WTC11 (cell line): ENCODE data around the gene FGF11. TPM values are rescaled to one million over a fixed set of nuclear protein-coding genes. Genes with fewer than 3 reads are reported as not detected.

ENCODE experiments used
- ATAC-seq: fragments of 200-7000 bp; cut with Tn5 transposase; 2 replicates; pipeline ENCODE4 v1.10.0; 2021; ENCODE audit warnings: mild to moderate bottlenecking, moderate library complexity
- CTCF ChIA-PET: fragments of 300-600 bp; sonication (Branson Sonifier 250); formaldehyde crosslinking; loops from one replicate; lab custom pipeline; 2021; ENCODE audit warnings: antibody characterized with exemption; lab: Charles Lee
- POLR2A ChIA-PET: fragments of 350-600 bp; sonication (Branson Sonifier 250); formaldehyde crosslinking; loops from one replicate; lab custom pipeline; 2021; ENCODE audit warnings: antibody characterized with exemption; lab: Charles Lee
- DNase-seq: peaks from one replicate; pipeline ENCODE4 v3.0.0; 2021; ENCODE audit warnings: low spot score
- H3K27ac Mint-ChIP-seq: 2 replicates; pipeline ENCODE4 v1.8.0; 2021; ENCODE audit warnings: mixed read lengths
- H3K27me3 Mint-ChIP-seq: 2 replicates; pipeline ENCODE4 v1.8.0; 2021; ENCODE audit warnings: low read depth, mild to moderate bottlenecking, moderate library complexity, mixed read lengths
- H3K36me3 Mint-ChIP-seq: 2 replicates; pipeline ENCODE4 v1.8.0; 2021; ENCODE audit warnings: mixed read lengths
- H3K4me1 Mint-ChIP-seq: 2 replicates; pipeline ENCODE4 v1.8.0; 2022; ENCODE audit warnings: mixed read lengths
- H3K4me3 Mint-ChIP-seq: 2 replicates; pipeline ENCODE4 v1.8.0; 2021; ENCODE audit warnings: mild to moderate bottlenecking, moderate library complexity, mixed read lengths
- H3K9me3 Mint-ChIP-seq: 2 replicates; pipeline ENCODE4 v1.8.0; 2021; ENCODE audit warnings: mixed read lengths
- ESRRA ChIP-seq: sonication (generic); formaldehyde crosslinking; IDR thresholded peaks from 2 replicates; pipeline ENCODE4 v1.8.1; 2022; ENCODE audit warnings: mild to moderate bottlenecking, missing genetic modification reagents, borderline replicate concordance
- FOXP1 ChIP-seq: sonication (generic); formaldehyde crosslinking; IDR thresholded peaks from 2 replicates; pipeline ENCODE4 v1.8.0; 2022; ENCODE audit warnings: missing genetic modification reagents, mild to moderate bottlenecking, moderate library complexity, borderline replicate concordance
- GABPB1 ChIP-seq: sonication (generic); formaldehyde crosslinking; IDR thresholded peaks from 2 replicates; pipeline ENCODE4 v1.8.1; 2023; ENCODE audit warnings: mild to moderate bottlenecking, missing genetic modification reagents
- HMGA2 ChIP-seq: fragments of 250-450 bp; sonication (Bioruptor Pico); IDR thresholded peaks from 2 replicates; pipeline ENCODE4 v1.4.0; 2021; ENCODE audit warnings: mild to moderate bottlenecking, moderate library complexity
- HMGXB4 ChIP-seq: sonication (generic); formaldehyde crosslinking; IDR thresholded peaks from 2 replicates; pipeline ENCODE4 v1.8.1; 2023; ENCODE audit warnings: mild to moderate bottlenecking, moderate library complexity, missing genetic modification reagents
- MXD4 ChIP-seq: fragments of 250-450 bp; sonication (Bioruptor Pico); IDR thresholded peaks from 2 replicates; pipeline ENCODE4 v1.8.0; 2021; ENCODE audit warnings: mild to moderate bottlenecking, moderate library complexity, borderline replicate concordance
- NR1H2 ChIP-seq: sonication (generic); formaldehyde crosslinking; IDR thresholded peaks from 2 replicates; pipeline ENCODE4 v1.9.0; 2021; ENCODE audit warnings: mild to moderate bottlenecking, moderate library complexity, missing genetic modification reagents
- PRRX2 ChIP-seq: fragments of 250-450 bp; sonication (Bioruptor Pico); IDR thresholded peaks from 2 replicates; pipeline ENCODE4 v1.8.0; 2021; ENCODE audit warnings: mild to moderate bottlenecking
- RORB ChIP-seq: fragments of 250-450 bp; sonication (Bioruptor Pico); IDR thresholded peaks from 2 replicates; pipeline ENCODE4 v1.9.0; 2021; ENCODE audit warnings: mild to moderate bottlenecking
- SOX15 ChIP-seq: fragments of 250-450 bp; sonication (Bioruptor Pico); IDR thresholded peaks from 2 replicates; pipeline ENCODE4 v1.9.0; 2021; ENCODE audit warnings: mild to moderate bottlenecking
- SP1 ChIP-seq: sonication (generic); formaldehyde crosslinking; conservative IDR thresholded peaks from 2 replicates; pipeline ENCODE4 v1.8.1; 2022; ENCODE audit warnings: missing genetic modification reagents
- ZBTB21 ChIP-seq: sonication (generic); formaldehyde crosslinking; IDR thresholded peaks from 2 replicates; pipeline ENCODE4 v1.8.1; 2023; ENCODE audit warnings: mild to moderate bottlenecking, missing genetic modification reagents, borderline replicate concordance
- ZNF263 ChIP-seq: sonication (generic); formaldehyde crosslinking; IDR thresholded peaks from 2 replicates; pipeline ENCODE4 v1.8.1; 2022; ENCODE audit warnings: low read depth, mild to moderate bottlenecking, moderate library complexity, missing genetic modification reagents
- ZNF396 ChIP-seq: fragments of 250-450 bp; sonication (Bioruptor Pico); IDR thresholded peaks from 2 replicates; pipeline ENCODE4 v1.8.0; 2021; ENCODE audit warnings: mild to moderate bottlenecking, moderate library complexity, borderline replicate concordance
- ZNF416 ChIP-seq: fragments of 250-450 bp; sonication (Bioruptor Pico); IDR thresholded peaks from 2 replicates; pipeline ENCODE4 v1.9.0; 2021; ENCODE audit warnings: mild to moderate bottlenecking, inconsistent platforms
- total RNA-seq: library from RNA; stranded (reverse); gene quantifications from 3 replicates; pipeline ENCODE4 v1.2.3, GENCODE V29; 2021
- TF ChIP-seq, protein P1 (sequence below): sonication (generic); formaldehyde crosslinking; IDR thresholded peaks from 2 replicates; pipeline ENCODE4 v1.8.1; 2023; ENCODE audit warnings: mild to moderate bottlenecking, missing genetic modification reagents, moderate library complexity
- TF ChIP-seq, protein P2 (sequence below): fragments of 250-450 bp; sonication (Bioruptor Pico); IDR thresholded peaks from 2 replicates; pipeline ENCODE4 v1.9.0; 2021; ENCODE audit warnings: mild to moderate bottlenecking, borderline replicate concordance
- TF ChIP-seq, protein P3 (sequence below): sonication (generic); formaldehyde crosslinking; IDR thresholded peaks from 2 replicates; pipeline ENCODE4 v1.8.1; 2023; ENCODE audit warnings: mild to moderate bottlenecking, missing genetic modification reagents
- TF ChIP-seq, protein P4 (sequence below): fragments of 200-600 bp; IDR thresholded peaks from 2 replicates; pipeline ENCODE4 v1.8.0; 2022; ENCODE audit warnings: antibody characterized with exemption
- TF ChIP-seq, protein P5 (sequence below): sonication (generic); formaldehyde crosslinking; IDR thresholded peaks from 2 replicates; pipeline ENCODE4 v1.8.1; 2022; ENCODE audit warnings: low read depth, missing genetic modification reagents, borderline replicate concordance

Gene FGF11
- total RNA-seq, 1 experiment from 2014 or later = 19.8 TPM

DNA sequence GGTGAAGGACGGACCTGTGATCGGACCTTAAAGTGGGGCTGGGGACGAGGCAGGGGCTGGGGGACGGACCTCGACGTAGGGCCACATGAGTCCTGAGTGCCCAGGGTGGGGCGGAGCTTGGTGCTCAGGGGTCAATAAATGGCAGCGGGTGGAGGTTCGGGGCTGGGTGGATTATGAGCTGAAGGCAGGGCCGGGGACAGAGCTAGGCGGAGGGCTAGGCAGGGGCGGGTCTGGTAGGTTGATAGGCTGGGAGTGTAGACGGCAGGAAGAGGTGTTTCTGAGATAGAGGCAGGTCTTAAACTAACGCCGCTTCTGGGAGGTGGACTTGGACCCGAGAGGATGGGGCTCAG lies 6.3 kb downstream of the FGF11 start:
- H3K4me1 Mint-ChIP-seq = peaks cover 33% of the 10 kb centered on the region
- peaks cover 13% of the 10 kb centered on the region; the same call in 1 of the 2 replicates for H3K36me3 Mint-ChIP-seq
- H3K4me3 Mint-ChIP-seq = peak overlapping the region; percentile 87
- no peak for TF ChIP-seq ZNF416
- TF ChIP-seq, protein P1, sequence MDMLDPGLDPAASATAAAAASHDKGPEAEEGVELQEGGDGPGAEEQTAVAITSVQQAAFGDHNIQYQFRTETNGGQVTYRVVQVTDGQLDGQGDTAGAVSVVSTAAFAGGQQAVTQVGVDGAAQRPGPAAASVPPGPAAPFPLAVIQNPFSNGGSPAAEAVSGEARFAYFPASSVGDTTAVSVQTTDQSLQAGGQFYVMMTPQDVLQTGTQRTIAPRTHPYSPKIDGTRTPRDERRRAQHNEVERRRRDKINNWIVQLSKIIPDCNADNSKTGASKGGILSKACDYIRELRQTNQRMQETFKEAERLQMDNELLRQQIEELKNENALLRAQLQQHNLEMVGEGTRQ = 0 out of 2 replicates have a peak, but pooled peaks have one; percentile 5
- TF ChIP-seq ZBTB21 = no peak
- 0 out of 2 replicates have a peak, but pooled peaks have one; percentile 2 for TF ChIP-seq SP1
- H3K27ac Mint-ChIP-seq = peak overlapping the region; percentile 99
- ChIA-PET CTCF (interaction anchor here (0.6 to 2.9 kb wide), 19 partner anchors 8 to 189 kb away, joined by 3 to 19 read pairs (median 5); partner anchors contain the start of genes PLSCR3, TMEM102, TMEM256 and TMEM95), POLR2A (interaction anchor here (0.7 to 2.4 kb wide), 9 partner anchors 10 to 116 kb away, joined by 3 to 24 read pairs (median 5); partner anchors contain the start of genes NLGN2, POLR2A, TMEM102 and TMEM256)
- H3K27me3 Mint-ChIP-seq = peaks cover 39% of the 10 kb centered on the region
- DNase-seq = peak; percentile 91
- peak; percentile 91 for ATAC-seq
- no peaks in the 10 kb centered on the region for H3K9me3 Mint-ChIP-seq

GRCh38 chr17:7448461-7448860 lies 9.1 kb downstream of the FGF11 start:
- Mint-ChIP-seq H3K27me3 (peaks cover 30% of the 10 kb centered on the region), H3K9me3 (no peaks in the 10 kb centered on the region), H3K4me3 (no peak overlapping the region), H3K36me3 (peaks cover 15% of the 10 kb centered on the region; the same call in 1 of the 2 replicates), H3K27ac (no peak overlapping the region), H3K4me1 (peaks cover 19% of the 10 kb centered on the region)
- DNase-seq = no peak
- ATAC-seq = no peak
- CTCF ChIA-PET = no interaction called here
- POLR2A ChIA-PET = no interaction called here
- TF ChIP-seq ZNF263 (CRISPR knock-in tag) (no peak), GABPB1 (no peak), PRRX2 (CRISPR knock-in tag) (no peak), SOX15 (CRISPR knock-in tag) (no peak), FOXP1 (CRISPR knock-in tag) (no peak), RORB (CRISPR knock-in tag) (no peak), HMGXB4 (CRISPR knock-in tag) (no peak), MXD4 (CRISPR knock-in tag) (no peak), ESRRA (CRISPR knock-in tag) (no peak), ZNF396 (CRISPR knock-in tag) (no peak), NR1H2 (CRISPR knock-in tag) (no peak), HMGA2 (no peak), SP1 (no peak)
- TF ChIP-seq, protein P2, sequence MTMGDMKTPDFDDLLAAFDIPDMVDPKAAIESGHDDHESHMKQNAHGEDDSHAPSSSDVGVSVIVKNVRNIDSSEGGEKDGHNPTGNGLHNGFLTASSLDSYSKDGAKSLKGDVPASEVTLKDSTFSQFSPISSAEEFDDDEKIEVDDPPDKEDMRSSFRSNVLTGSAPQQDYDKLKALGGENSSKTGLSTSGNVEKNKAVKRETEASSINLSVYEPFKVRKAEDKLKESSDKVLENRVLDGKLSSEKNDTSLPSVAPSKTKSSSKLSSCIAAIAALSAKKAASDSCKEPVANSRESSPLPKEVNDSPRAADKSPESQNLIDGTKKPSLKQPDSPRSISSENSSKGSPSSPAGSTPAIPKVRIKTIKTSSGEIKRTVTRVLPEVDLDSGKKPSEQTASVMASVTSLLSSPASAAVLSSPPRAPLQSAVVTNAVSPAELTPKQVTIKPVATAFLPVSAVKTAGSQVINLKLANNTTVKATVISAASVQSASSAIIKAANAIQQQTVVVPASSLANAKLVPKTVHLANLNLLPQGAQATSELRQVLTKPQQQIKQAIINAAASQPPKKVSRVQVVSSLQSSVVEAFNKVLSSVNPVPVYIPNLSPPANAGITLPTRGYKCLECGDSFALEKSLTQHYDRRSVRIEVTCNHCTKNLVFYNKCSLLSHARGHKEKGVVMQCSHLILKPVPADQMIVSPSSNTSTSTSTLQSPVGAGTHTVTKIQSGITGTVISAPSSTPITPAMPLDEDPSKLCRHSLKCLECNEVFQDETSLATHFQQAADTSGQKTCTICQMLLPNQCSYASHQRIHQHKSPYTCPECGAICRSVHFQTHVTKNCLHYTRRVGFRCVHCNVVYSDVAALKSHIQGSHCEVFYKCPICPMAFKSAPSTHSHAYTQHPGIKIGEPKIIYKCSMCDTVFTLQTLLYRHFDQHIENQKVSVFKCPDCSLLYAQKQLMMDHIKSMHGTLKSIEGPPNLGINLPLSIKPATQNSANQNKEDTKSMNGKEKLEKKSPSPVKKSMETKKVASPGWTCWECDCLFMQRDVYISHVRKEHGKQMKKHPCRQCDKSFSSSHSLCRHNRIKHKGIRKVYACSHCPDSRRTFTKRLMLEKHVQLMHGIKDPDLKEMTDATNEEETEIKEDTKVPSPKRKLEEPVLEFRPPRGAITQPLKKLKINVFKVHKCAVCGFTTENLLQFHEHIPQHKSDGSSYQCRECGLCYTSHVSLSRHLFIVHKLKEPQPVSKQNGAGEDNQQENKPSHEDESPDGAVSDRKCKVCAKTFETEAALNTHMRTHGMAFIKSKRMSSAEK (CRISPR knock-in tag) = no peak
- TF ChIP-seq, protein P3, sequence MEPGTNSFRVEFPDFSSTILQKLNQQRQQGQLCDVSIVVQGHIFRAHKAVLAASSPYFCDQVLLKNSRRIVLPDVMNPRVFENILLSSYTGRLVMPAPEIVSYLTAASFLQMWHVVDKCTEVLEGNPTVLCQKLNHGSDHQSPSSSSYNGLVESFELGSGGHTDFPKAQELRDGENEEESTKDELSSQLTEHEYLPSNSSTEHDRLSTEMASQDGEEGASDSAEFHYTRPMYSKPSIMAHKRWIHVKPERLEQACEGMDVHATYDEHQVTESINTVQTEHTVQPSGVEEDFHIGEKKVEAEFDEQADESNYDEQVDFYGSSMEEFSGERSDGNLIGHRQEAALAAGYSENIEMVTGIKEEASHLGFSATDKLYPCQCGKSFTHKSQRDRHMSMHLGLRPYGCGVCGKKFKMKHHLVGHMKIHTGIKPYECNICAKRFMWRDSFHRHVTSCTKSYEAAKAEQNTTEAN (CRISPR knock-in tag) = no peak
- TF ChIP-seq, protein P4, sequence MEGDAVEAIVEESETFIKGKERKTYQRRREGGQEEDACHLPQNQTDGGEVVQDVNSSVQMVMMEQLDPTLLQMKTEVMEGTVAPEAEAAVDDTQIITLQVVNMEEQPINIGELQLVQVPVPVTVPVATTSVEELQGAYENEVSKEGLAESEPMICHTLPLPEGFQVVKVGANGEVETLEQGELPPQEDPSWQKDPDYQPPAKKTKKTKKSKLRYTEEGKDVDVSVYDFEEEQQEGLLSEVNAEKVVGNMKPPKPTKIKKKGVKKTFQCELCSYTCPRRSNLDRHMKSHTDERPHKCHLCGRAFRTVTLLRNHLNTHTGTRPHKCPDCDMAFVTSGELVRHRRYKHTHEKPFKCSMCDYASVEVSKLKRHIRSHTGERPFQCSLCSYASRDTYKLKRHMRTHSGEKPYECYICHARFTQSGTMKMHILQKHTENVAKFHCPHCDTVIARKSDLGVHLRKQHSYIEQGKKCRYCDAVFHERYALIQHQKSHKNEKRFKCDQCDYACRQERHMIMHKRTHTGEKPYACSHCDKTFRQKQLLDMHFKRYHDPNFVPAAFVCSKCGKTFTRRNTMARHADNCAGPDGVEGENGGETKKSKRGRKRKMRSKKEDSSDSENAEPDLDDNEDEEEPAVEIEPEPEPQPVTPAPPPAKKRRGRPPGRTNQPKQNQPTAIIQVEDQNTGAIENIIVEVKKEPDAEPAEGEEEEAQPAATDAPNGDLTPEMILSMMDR = no peak
- TF ChIP-seq, protein P5, sequence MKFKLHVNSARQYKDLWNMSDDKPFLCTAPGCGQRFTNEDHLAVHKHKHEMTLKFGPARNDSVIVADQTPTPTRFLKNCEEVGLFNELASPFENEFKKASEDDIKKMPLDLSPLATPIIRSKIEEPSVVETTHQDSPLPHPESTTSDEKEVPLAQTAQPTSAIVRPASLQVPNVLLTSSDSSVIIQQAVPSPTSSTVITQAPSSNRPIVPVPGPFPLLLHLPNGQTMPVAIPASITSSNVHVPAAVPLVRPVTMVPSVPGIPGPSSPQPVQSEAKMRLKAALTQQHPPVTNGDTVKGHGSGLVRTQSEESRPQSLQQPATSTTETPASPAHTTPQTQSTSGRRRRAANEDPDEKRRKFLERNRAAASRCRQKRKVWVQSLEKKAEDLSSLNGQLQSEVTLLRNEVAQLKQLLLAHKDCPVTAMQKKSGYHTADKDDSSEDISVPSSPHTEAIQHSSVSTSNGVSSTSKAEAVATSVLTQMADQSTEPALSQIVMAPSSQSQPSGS (CRISPR knock-in tag) = no peak
